Lower leg skin (tissue), 4 donors: Measurements from ENCODE around the gene CDH13. TPM values are rescaled to one million over a fixed set of nuclear protein-coding genes. Genes with fewer than 3 reads are reported as not detected.
A peak's percentile ranks its signal among the peaks of the same experiment; 100 is the strongest.

Experiments
- DNase-seq, 2 donors: peaks; one replicate each; pipeline ENCODE4 v3.0.0-alpha.2; 2019; ENCODE audit warnings: low spot score in 2 of 2
- H3K4me3 ChIP-seq: fragments of 200-600 bp; sonication (generic); 2 replicates; pipeline ENCODE4 v1.5.1; 2017; ENCODE audit warnings: mild to moderate bottlenecking, low read depth; ENCODE audit not compliant: poor library complexity, severe bottlenecking
- POLR2A ChIP-seq, 2 donors: fragments of 450-650 bp; IDR thresholded peaks; one replicate each; pipeline ENCODE4 v1.6.1; 2016 to 2017; ENCODE audit warnings: antibody characterized with exemption in 2 of 2, mild to moderate bottlenecking in 1 of 2, moderate library complexity in 1 of 2
- WGBS, 2 donors: methylation state at CpG; one replicate each; pipeline ENCODE4 v1.1.5; 2018; 5-methylcytosine and 5-hydroxymethylcytosine counted together
- intact Hi-C: fragments of 100-400 bp; cut with DNase I; formaldehyde crosslinking; loops from one replicate; pipeline ENCODE4 v1.15.0; 2023; ENCODE audit warnings: low total_unique reads
- total RNA-seq, 4 donors: library from RNA; depleted of rRNA; stranded (reverse); fragments of >200 nt; gene quantifications; one replicate each; pipeline ENCODE4 v1.1.0, GENCODE V29; 2016
- TF ChIP-seq, protein P1 (sequence below), 3 donors: fragments of 450-650 bp; IDR thresholded peaks; one replicate each; pipeline ENCODE4 v1.5.1; 2016; ENCODE audit warnings: antibody characterized with exemption in 3 of 3, mild to moderate bottlenecking in 3 of 3, moderate library complexity in 2 of 3

Gene CDH13
- total RNA-seq, 4 donors from 2014 or later = 102 to 246 (median 155) TPM

DNA sequence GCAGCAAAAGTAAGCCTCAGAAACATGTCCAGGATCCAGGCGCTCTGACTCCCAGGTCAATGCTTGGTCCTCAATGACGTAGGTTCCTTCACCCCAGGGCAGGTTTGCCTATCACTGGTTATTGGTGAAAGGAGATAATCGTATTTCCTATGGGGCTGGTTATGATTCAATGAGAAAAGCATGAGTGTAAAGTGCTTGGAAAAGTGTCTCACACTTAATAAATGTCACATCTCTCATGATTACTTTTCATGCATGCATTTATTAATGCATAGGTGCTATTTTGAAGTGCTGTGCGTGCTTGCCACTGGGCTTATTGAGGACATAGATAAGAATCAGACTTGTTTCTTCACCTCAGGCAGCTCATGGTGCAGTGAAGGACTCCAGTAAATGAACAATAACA, 10.4 kb upstream of the CDH13 start:
- H3K4me3 ChIP-seq = no peak overlapping the region
- no peak for DNase-seq
- 79 to 87% methylated on average over 4 of the region's 4 CpGs for WGBS, 2 donors
- intact Hi-C loops = no loop called here
- TF ChIP-seq POLR2A (IDR thresholded peaks at IDR 0.05) = no peak
- TF ChIP-seq, protein P1, sequence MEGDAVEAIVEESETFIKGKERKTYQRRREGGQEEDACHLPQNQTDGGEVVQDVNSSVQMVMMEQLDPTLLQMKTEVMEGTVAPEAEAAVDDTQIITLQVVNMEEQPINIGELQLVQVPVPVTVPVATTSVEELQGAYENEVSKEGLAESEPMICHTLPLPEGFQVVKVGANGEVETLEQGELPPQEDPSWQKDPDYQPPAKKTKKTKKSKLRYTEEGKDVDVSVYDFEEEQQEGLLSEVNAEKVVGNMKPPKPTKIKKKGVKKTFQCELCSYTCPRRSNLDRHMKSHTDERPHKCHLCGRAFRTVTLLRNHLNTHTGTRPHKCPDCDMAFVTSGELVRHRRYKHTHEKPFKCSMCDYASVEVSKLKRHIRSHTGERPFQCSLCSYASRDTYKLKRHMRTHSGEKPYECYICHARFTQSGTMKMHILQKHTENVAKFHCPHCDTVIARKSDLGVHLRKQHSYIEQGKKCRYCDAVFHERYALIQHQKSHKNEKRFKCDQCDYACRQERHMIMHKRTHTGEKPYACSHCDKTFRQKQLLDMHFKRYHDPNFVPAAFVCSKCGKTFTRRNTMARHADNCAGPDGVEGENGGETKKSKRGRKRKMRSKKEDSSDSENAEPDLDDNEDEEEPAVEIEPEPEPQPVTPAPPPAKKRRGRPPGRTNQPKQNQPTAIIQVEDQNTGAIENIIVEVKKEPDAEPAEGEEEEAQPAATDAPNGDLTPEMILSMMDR (IDR thresholded peaks at IDR 0.05) = no peak

DNA sequence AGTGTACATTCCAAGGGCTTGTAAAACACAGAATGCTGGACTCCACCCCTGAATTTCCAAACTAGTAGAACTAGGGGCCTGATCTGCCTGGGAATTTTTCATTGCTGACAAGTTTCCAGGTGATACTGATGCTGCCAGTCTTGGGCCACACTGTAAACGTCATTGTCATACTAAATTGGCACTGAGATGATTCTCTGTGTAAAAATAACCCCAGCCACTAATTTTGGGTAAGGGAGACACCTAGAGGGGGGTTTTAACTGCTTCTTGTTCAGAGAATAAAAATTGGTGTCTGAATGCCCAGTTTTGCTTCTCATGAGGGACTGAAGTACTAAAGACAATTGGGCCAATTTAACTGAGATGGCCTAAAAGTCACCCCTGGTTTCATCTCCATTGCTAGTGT, 5.0 kb upstream of the CDH13 start:
- TF ChIP-seq POLR2A (IDR thresholded peaks at IDR 0.05) = no peak
- TF ChIP-seq, protein P1 (IDR thresholded peaks at IDR 0.05) = no peak
- WGBS, 2 donors = 9 to 17% methylated on average over 1 of the region's 1 CpG
- intact Hi-C loops = no loop called here
- H3K4me3 ChIP-seq = no peak overlapping the region
- DNase-seq = no peak

DNA sequence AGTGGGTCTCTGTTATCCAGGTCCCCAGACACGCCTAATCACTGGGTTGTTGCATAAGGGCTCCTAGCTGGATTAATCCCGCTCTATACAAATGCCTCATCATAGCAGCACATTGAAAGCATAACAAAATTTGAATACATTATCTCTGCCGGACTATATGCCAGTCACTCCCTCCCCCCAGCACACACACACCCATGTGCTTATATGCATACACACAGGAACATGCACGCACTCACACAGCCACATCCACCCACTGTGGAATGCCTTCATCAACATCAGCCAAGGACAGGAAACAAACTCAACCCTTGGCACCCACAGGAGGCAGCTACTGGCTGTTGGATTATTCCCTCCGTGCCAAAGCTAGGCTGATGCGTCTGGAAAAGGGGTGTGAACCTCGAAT, 3.5 kb upstream of the CDH13 start:
- TF ChIP-seq, protein P1 (IDR thresholded peaks at IDR 0.05) = no peak
- 39 to 40% methylated on average over 7 of the region's 7 CpGs for WGBS, 2 donors
- intact Hi-C loops = no loop called here
- peak in 1 of 2 donors; percentile 47 for DNase-seq
- H3K4me3 ChIP-seq = no peak overlapping the region

DNA sequence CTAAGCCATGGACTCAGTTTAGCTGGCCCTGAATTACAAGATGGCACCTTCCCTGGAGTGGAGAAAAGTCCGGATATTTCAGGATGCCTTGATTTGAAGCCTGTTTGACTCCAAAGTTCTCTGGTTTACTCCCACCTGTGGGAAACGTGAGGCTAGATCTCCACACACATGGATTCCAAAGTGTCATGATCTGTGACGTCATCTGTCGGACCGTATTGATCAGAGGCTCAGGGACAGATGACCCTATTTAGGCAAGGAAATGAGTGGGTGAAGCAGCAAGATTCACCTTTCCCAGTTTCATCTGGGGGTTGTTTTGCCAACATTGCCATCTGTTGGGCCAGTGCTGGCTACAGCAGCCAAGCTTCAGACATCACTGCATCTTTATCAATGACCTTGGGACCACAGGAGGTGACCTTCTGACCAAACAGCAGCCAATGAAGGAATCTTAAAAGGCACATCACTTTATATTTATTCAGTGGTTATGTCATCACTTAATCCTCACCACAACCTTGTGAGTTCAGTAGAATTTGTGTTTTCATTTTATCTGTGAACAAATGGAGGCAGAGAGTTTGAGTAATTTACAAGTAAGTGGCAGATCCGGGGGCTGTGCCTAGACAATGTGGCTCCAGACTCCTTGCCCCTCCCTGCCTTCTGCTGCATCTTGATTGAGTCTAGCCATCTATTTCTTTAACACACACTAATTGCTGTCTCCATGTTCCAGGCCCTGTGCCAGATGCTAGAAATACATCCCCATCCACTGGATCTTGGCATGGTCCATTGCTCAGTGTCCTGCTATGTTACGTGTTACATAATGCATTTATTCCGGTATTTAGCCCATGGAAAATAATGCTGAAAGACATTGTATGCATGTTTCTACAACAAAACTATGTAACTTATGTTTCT, 1.5 kb upstream of the CDH13 start:
- WGBS, 2 donors = 85 to 91% methylated on average over 8 of the region's 8 CpGs
- TF ChIP-seq, protein P1 (IDR thresholded peaks at IDR 0.05) = no peak
- no peak for TF ChIP-seq POLR2A (IDR thresholded peaks at IDR 0.05)
- no peak overlapping the region for H3K4me3 ChIP-seq
- intact Hi-C loops = no loop called here
- DNase-seq = no peak

DNA sequence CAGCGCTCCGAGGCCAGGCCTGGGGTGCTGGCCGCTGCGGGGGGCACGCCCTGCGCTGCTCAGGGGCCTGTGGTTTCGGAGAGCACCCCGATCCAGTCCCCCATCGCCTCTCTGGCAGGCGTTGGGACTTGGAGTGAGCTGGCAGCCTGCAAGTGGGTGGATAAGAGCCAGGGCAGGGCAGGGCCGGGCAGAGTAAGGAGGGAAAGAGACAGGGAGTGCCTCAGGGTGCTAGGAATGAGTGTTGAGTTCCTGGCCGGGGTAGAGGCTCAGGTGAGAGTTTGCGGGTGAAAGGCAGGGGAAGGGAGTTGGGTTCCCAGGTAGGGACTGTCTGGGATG, 1.3 kb downstream of the CDH13 start:
- peak; percentile 64 to 88 for DNase-seq
- peak overlapping the region; percentile 53 for H3K4me3 ChIP-seq
- 5 to 12% methylated on average over 9 to 13 of the region's 13 CpGs for WGBS, 2 donors
- TF ChIP-seq POLR2A (IDR thresholded peaks at IDR 0.05) = no peak
- TF ChIP-seq, protein P1 (IDR thresholded peaks at IDR 0.05) = no peak
- intact Hi-C loops = no loop called here

DNA sequence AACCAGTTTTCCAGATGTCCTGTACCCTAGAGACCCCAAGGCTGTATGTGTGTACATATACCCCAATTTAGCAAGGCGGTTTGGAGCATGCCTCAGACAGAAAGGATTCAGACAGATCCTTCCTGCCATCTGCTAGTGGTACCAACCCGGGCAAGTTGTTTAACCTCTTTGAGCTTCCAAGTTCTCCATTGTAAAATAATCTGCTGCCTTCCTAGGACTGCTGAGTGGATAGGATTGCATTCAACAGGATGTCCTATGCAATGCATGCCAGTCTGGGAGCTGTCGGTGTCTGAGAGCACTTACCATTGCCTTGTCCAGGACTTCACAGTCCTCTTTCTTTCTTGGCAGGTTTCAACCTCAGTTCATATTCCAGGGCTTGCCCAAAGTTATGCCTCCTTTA, 1.9 kb downstream of the CDH13 start:
- H3K4me3 ChIP-seq = no peak overlapping the region
- DNase-seq = no peak
- intact Hi-C loops = no loop called here
- TF ChIP-seq, protein P1 (IDR thresholded peaks at IDR 0.05) = no peak
- TF ChIP-seq POLR2A (IDR thresholded peaks at IDR 0.05) = no peak
- WGBS, 2 donors = 36 to 37% methylated on average over 3 of the region's 3 CpGs
